Keratinocyte (primary cell): ENCODE results near the gene NECAB3. TPM values are rescaled to one million over a fixed set of nuclear protein-coding genes. Genes with fewer than 3 reads are reported as not detected.

ENCODE experiments used
- DNase-seq: peaks from one replicate; pipeline ENCODE4 v3.0.0-alpha.2; 2011; ENCODE audit warnings: low read depth, missing footprints, low spot score
- FAIRE-seq: peaks from 2 replicates; lab custom pipeline; 2011; peaks lifted over from hg19 to GRCh38; lab: Jason Lieb, UNC
- H2AFZ ChIP-seq: 2 replicates; pipeline ENCODE4 v1.6.0; 2012; ENCODE audit warnings: low read length, control low read depth, inconsistent platforms; ENCODE audit not compliant: control insufficient read depth
- H3K27ac ChIP-seq: 2 replicates; pipeline ENCODE4 v1.5.1; 2011; ENCODE audit warnings: low read length; ENCODE audit not compliant: control insufficient read depth, insufficient read depth
- H3K27me3 ChIP-seq: 3 replicates; pipeline ENCODE4 v1.6.0; 2011; ENCODE audit warnings: low read length; ENCODE audit not compliant: control insufficient read depth, insufficient read depth; ENCODE audit errors: extremely low read depth
- H3K36me3 ChIP-seq, 2 experiments: 2 replicates in 1 of 2; 3 replicates in 1 of 2; pipeline ENCODE4 v1.5.1; 2011; ENCODE audit warnings: low read length in 2 of 2, mild to moderate bottlenecking in 1 of 2; ENCODE audit not compliant: control insufficient read depth in 2 of 2, insufficient read depth in 2 of 2; ENCODE audit errors: extremely low read depth in 1 of 2
- H3K4me1 ChIP-seq: 3 replicates; pipeline ENCODE4 v1.5.1; 2011; ENCODE audit warnings: low read length; ENCODE audit not compliant: control insufficient read depth, insufficient read depth; ENCODE audit errors: extremely low read depth
- H3K4me2 ChIP-seq: 3 replicates; pipeline ENCODE4 v1.6.0; 2011; ENCODE audit warnings: low read depth, low read length; ENCODE audit not compliant: control insufficient read depth, insufficient read depth; ENCODE audit errors: extremely low read depth
- H3K4me3 ChIP-seq, 3 experiments: fragments of 200-600 bp in 1 of 3; sonication (generic) in 1 of 3; 2 replicates in 2 of 3; 3 replicates in 1 of 3; pipeline ENCODE4 v1.5.1; 2011 to 2016; ENCODE audit warnings: low read length in 3 of 3, mild to moderate bottlenecking in 3 of 3, control low read depth in 2 of 3, inconsistent platforms in 1 of 3, low read depth in 1 of 3, mixed read lengths in 1 of 3, mixed run types in 1 of 3, moderate library complexity in 1 of 3; ENCODE audit not compliant: control insufficient read depth in 2 of 3, insufficient read depth in 2 of 3; ENCODE audit errors: extremely low read depth in 1 of 3
- H3K79me2 ChIP-seq: 2 replicates; pipeline ENCODE4 v1.6.0; 2012; ENCODE audit warnings: low read length; ENCODE audit not compliant: control insufficient read depth, insufficient read depth
- H3K9ac ChIP-seq: 3 replicates; pipeline ENCODE4 v1.6.0; 2011; ENCODE audit warnings: low read length; ENCODE audit not compliant: control insufficient read depth, insufficient read depth; ENCODE audit errors: extremely low read depth
- H3K9me1 ChIP-seq: 3 replicates; pipeline ENCODE4 v1.6.0; 2011; ENCODE audit warnings: low read length; ENCODE audit not compliant: control insufficient read depth, insufficient read depth; ENCODE audit errors: extremely low read depth
- H3K9me3 ChIP-seq: 2 replicates; pipeline ENCODE4 v1.5.1; 2012; ENCODE audit warnings: low read depth, low read length; ENCODE audit not compliant: control insufficient read depth
- H4K20me1 ChIP-seq: 3 replicates; pipeline ENCODE4 v1.6.0; 2011; ENCODE audit warnings: low read length; ENCODE audit not compliant: control insufficient read depth, insufficient read depth; ENCODE audit errors: extremely low read depth
- EZH2 ChIP-seq: IDR thresholded peaks from one replicate; pipeline ENCODE4 v1.6.1; 2012; ENCODE audit warnings: inconsistent platforms, mild to moderate bottlenecking, low read length, moderate library complexity
- dilution Hi-C: fragments of 300-500 bp; cut with MboI; formaldehyde crosslinking; loops from one replicate; pipeline ENCODE4 v1.7.0; 2020; ENCODE audit warnings: low sequenced_read_pairs; ENCODE audit not compliant: extremely low pct_ligation_motif_present
- polyA plus RNA-seq, 5 experiments: library from polyadenylated mRNA; depleted of rRNA in 3 of 5; stranded (reverse) in 3 of 5; stranded (forward) in 1 of 5; unstranded in 1 of 5; fragments of >200 nt; gene quantifications; 1 replicate in 1 of 5; 2 replicates in 3 of 5; 3 replicates in 1 of 5; pipeline versions ENCODE4 v1.2.1 to v1.2.3, GENCODE V29; 2011 to 2012; ENCODE audit warnings: missing spikeins in 2 of 5, low read depth in 1 of 5, low replicate concordance in 1 of 5
- TF ChIP-seq, protein P1 (sequence below), 3 experiments: IDR thresholded peaks in 1 of 3; conservative IDR thresholded peaks in 1 of 3; optimal IDR thresholded peaks in 1 of 3; 2 replicates in 2 of 3; 3 replicates in 1 of 3; pipeline versions ENCODE3 to v1.5.1; 2011; ENCODE audit warnings: low read length in 3 of 3, mild to moderate bottlenecking in 3 of 3, moderate library complexity in 2 of 3, control low read depth in 1 of 3, inconsistent platforms in 1 of 3; ENCODE audit not compliant: insufficient read depth in 2 of 3; ENCODE audit errors: extremely low read depth in 1 of 3

The NECAB3 gene
- polyA plus RNA-seq, 1 donor (not counting 4 experiments of a cell fraction or from before 2014, with no cell fraction given) = 4.6 TPM

DNA sequence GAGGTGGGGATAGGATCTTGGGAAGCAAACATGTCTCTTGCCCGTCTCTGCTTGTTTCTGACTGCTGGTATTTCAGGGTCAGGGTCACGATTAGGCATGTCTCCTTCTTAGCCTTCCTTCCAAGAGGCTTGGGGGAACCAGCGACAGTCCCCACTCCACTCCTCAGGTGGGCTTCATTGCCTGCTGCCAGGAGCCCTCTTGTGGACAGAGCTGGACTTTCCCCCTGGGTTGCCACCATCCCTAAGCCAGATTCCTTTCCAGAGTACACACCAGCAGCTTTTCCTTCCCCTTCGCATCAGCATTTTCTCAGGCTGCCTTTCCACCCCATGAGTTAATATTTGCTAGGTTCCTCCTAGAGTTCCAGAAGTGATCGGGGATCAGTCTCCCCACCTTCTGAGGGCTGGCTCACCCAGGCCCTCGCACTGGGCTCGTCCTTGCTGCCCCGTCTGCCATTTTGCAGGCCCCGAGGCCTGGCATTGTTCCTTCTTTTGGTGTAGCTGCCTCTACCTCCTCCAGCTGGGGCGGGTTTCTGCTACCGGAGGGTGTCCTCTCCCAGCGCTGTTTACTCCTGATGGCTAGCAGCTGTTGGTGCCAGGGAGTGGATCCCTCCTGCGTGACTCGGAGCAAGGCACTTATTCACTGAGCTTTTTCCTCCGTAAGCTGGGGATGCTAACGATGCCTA, 20.9 kb downstream of the NECAB3 start:
- H3K79me2 ChIP-seq = no peaks in the 10 kb centered on the region
- TF ChIP-seq, protein P1, sequence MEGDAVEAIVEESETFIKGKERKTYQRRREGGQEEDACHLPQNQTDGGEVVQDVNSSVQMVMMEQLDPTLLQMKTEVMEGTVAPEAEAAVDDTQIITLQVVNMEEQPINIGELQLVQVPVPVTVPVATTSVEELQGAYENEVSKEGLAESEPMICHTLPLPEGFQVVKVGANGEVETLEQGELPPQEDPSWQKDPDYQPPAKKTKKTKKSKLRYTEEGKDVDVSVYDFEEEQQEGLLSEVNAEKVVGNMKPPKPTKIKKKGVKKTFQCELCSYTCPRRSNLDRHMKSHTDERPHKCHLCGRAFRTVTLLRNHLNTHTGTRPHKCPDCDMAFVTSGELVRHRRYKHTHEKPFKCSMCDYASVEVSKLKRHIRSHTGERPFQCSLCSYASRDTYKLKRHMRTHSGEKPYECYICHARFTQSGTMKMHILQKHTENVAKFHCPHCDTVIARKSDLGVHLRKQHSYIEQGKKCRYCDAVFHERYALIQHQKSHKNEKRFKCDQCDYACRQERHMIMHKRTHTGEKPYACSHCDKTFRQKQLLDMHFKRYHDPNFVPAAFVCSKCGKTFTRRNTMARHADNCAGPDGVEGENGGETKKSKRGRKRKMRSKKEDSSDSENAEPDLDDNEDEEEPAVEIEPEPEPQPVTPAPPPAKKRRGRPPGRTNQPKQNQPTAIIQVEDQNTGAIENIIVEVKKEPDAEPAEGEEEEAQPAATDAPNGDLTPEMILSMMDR (optimal IDR thresholded peaks at IDR 0.05 in 1 of 3, IDR thresholded peaks at IDR 0.05 in 1 of 3, conservative IDR thresholded peaks at IDR 0.05 in 1 of 3; ENCODE audit: extremely low read depth in 1 of 3, insufficient read depth in 2 of 3, low read length in 3 of 3) = peak; percentile 77 to 84 (median 81)
- no peak for TF ChIP-seq EZH2
- H3K9ac ChIP-seq = no peak overlapping the region
- H3K36me3 ChIP-seq = no peaks in the 10 kb centered on the region
- no peak overlapping the region for H2AFZ ChIP-seq
- dilution Hi-C loops = no loop called here
- H3K4me1 ChIP-seq = peaks cover 21% of the 10 kb centered on the region
- no peaks in the 10 kb centered on the region for H3K9me3 ChIP-seq
- no peak for FAIRE-seq
- H3K27me3 ChIP-seq = no peaks in the 10 kb centered on the region
- no peak overlapping the region for H3K4me3 ChIP-seq
- no peak overlapping the region for H3K4me2 ChIP-seq
- H3K9me1 ChIP-seq = peaks cover 3% of the 10 kb centered on the region
- H4K20me1 ChIP-seq = peaks cover under 1% of the 10 kb centered on the region
- H3K27ac ChIP-seq = no peak overlapping the region
- no peak for DNase-seq

DNA sequence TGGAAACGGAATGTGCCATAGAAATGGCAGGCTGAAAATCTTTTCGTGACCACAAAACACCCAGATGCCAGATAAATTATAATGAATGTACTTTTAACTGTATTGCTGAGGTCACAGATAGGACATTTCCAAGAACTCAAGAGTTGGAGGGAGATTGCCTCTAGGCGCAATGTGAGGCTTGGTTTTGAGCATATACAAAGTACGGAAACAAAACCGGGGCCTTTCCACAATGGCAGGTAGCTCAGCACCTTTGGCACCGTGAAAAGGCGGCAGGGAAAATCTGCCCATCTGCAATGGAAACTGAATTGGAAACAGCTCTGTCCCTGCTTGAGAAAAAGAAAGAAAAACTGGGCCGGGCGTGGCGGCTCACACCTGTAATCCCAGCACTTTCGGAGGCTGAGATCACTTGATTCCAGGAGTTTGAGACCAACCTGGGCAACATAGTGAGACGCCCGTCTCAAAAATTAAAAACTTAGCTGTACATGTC, 22.6 kb downstream of the NECAB3 start:
- no peak overlapping the region for H3K27ac ChIP-seq
- H3K27me3 ChIP-seq = no peaks in the 10 kb centered on the region
- DNase-seq = no peak
- H3K79me2 ChIP-seq = no peaks in the 10 kb centered on the region
- TF ChIP-seq EZH2 = no peak
- TF ChIP-seq, protein P1 (optimal IDR thresholded peaks at IDR 0.05 in 1 of 3, IDR thresholded peaks at IDR 0.05 in 1 of 3, conservative IDR thresholded peaks at IDR 0.05 in 1 of 3; ENCODE audit: extremely low read depth in 1 of 3, insufficient read depth in 2 of 3, low read length in 3 of 3) = no peak
- peaks cover 3% of the 10 kb centered on the region for H4K20me1 ChIP-seq
- no peaks in the 10 kb centered on the region for H3K9me3 ChIP-seq
- FAIRE-seq = no peak
- dilution Hi-C loops = no loop called here
- no peak overlapping the region for H3K9ac ChIP-seq
- no peak overlapping the region for H3K4me2 ChIP-seq
- no peak overlapping the region for H3K4me3 ChIP-seq
- peaks cover 35% of the 10 kb centered on the region for H3K4me1 ChIP-seq
- H3K9me1 ChIP-seq = peaks cover 7% of the 10 kb centered on the region
- H2AFZ ChIP-seq = no peak overlapping the region
- no peaks in the 10 kb centered on the region for H3K36me3 ChIP-seq
